ENCODE measurements around the gene FAM118B. TPM values are rescaled to one million over a fixed set of nuclear protein-coding genes. Genes with fewer than 3 reads are reported as not detected.

FAM118B gene
- total RNA-seq, 1 experiment from 2014 or later = 41.6 TPM

DNA sequence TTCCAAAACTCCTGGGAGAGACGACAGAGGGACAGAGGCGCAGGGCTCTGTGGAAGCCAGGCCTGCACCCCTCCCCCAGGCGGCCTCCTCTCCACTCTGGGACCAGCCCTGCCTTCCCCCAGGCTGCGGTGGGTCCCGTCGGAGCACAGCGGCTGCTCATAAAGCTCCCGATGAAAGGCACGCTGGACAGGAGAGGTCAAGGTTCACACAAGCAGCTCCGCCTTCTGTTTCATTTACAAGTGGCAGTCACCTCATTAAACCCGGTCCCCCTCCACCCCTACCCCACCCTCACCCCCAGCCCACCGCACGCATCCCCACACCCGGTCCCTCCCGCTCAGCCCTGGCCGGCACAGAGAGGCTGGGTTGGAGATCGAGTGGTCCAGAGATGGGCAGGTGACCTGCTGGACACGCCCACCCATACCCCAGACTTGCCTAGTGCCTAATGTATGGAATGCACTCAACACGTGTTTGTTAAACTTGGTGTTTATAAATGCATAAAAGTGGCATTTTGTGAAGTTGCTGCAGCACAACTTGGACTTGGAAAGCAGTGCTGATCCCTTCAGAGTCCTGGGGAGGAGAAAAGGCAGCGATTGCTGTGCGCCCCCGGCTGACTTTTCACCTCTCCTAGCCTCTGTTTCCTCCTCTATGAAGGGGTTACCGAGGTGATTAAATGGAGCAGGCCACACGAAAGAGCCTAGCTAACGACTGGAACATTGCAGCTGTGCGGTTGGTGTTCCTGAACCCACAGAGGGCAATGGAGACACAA, 26.1 kb upstream of the FAM118B start:
- CTCF ChIA-PET = no interaction called here
- in situ Hi-C loops (cut with HindIII; ENCODE audit: low pct_unique_long_range_greater_than_20kb, low sequenced_read_pairs) (no loop called here), intact Hi-C loops (cut with micrococcal nuclease; ENCODE audit: unreplicated experiment) (no loop called here)

DNA sequence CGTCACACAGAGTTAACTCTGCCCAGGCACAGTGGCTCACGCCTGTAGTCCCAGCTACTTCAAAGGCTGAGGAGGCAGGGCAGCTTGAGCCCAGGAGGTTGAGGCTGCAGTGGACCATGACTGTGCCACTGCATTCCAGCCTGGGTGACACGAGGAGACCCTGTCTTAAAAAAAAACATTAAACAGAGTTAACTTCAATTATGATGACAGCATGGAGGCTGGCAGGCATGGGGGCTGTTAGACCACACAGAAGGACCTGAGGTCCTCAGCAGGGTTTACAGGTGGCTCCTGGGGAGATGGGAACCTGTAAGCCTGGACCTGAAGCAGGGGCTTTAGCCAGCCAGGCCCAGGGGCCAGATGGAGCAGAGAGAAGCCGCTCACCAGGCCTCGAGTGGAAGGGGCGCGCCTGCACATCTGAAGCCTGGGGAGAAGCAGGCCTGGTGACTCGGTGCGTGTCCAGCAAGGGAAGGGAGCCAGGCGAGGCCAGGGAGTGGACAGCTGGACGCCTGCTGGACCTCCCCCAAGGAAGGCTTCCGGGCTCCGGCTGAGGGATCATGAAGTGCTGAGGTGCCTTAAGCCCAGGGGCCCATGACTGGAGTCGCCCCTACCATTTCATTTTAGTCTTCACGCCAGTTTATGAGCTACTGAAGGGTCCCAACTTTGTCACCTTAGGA, 25.4 kb upstream of the FAM118B start:
- no peak overlapping the region for H3K27ac ChIP-seq (ENCODE audit: low read length)
- in situ Hi-C loops (cut with HindIII; ENCODE audit: low pct_unique_long_range_greater_than_20kb, low sequenced_read_pairs) = no loop called here
- ChIA-PET CTCF (no interaction called here), POLR2A (no interaction called here)
- DNase-seq (ENCODE audit: low read depth, low spot score) = no peak
- H3K4me3 ChIP-seq (ENCODE audit: low read depth in 2 of 2, low read length in 2 of 2) = no peak overlapping the region
- no peaks in the 10 kb centered on the region; the same call in 1 of the 2 replicates for H3K36me3 ChIP-seq (ENCODE audit: control insufficient read depth, insufficient read depth, low read length)
- intact Hi-C loops (cut with micrococcal nuclease; ENCODE audit: unreplicated experiment) = no loop called here
- BruUV-seq (replicated peaks) = no TSS peak
- no peaks in the 10 kb centered on the region for H3K27me3 ChIP-seq (ENCODE audit: control insufficient read depth, insufficient read depth, low read length)
- no peaks in the 10 kb centered on the region for H3K4me1 ChIP-seq (ENCODE audit: control insufficient read depth, insufficient read depth, low read length)
- TF ChIP-seq SIN3A (IDR thresholded peaks at IDR 0.05; ENCODE audit: borderline replicate concordance, insufficient read depth, low read depth, low read length) (no peak), TCF7L2 (IDR thresholded peaks at IDR 0.05; ENCODE audit: low read depth, low read length) (no peak), CTCF (IDR thresholded peaks at IDR 0.05) (no peak), POLR2AphosphoS5 (IDR thresholded peaks at IDR 0.05; ENCODE audit: low read depth, low read length) (no peak)
- TF ChIP-seq, protein P1, sequence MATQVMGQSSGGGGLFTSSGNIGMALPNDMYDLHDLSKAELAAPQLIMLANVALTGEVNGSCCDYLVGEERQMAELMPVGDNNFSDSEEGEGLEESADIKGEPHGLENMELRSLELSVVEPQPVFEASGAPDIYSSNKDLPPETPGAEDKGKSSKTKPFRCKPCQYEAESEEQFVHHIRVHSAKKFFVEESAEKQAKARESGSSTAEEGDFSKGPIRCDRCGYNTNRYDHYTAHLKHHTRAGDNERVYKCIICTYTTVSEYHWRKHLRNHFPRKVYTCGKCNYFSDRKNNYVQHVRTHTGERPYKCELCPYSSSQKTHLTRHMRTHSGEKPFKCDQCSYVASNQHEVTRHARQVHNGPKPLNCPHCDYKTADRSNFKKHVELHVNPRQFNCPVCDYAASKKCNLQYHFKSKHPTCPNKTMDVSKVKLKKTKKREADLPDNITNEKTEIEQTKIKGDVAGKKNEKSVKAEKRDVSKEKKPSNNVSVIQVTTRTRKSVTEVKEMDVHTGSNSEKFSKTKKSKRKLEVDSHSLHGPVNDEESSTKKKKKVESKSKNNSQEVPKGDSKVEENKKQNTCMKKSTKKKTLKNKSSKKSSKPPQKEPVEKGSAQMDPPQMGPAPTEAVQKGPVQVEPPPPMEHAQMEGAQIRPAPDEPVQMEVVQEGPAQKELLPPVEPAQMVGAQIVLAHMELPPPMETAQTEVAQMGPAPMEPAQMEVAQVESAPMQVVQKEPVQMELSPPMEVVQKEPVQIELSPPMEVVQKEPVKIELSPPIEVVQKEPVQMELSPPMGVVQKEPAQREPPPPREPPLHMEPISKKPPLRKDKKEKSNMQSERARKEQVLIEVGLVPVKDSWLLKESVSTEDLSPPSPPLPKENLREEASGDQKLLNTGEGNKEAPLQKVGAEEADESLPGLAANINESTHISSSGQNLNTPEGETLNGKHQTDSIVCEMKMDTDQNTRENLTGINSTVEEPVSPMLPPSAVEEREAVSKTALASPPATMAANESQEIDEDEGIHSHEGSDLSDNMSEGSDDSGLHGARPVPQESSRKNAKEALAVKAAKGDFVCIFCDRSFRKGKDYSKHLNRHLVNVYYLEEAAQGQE (IDR thresholded peaks at IDR 0.05; ENCODE audit: insufficient read depth in 1 of 2, low read depth in 2 of 2, low read length in 1 of 2) = no peak
- H3K9me3 ChIP-seq (ENCODE audit: control insufficient read depth, insufficient read depth, low read depth, low read length) = no peaks in the 10 kb centered on the region
- no peak for ATAC-seq

More for the DNA sequence above, 26.1 kb upstream of the FAM118B start:
- Histone ChIP-seq H3K27ac (ENCODE audit: low read length) (no peak overlapping the region), H3K9me3 (ENCODE audit: control insufficient read depth, insufficient read depth, low read depth, low read length) (no peaks in the 10 kb centered on the region), H3K27me3 (ENCODE audit: control insufficient read depth, insufficient read depth, low read length) (no peaks in the 10 kb centered on the region), H3K4me1 (ENCODE audit: control insufficient read depth, insufficient read depth, low read length) (no peaks in the 10 kb centered on the region), H3K4me3 (ENCODE audit: low read depth in 2 of 2, low read length in 2 of 2) (no peak overlapping the region), H3K36me3 (ENCODE audit: control insufficient read depth, insufficient read depth, low read length) (no peaks in the 10 kb centered on the region; the same call in 1 of the 2 replicates)
- no peak for ATAC-seq
- BruUV-seq (replicated peaks) = no TSS peak
- no peak for DNase-seq (ENCODE audit: low read depth, low spot score)
- POLR2A ChIA-PET = no interaction called here
- TF ChIP-seq CTCF (IDR thresholded peaks at IDR 0.05) = no peak
- TF ChIP-seq TCF7L2 (IDR thresholded peaks at IDR 0.05; ENCODE audit: low read depth, low read length) = no peak

Measured in Panc1 (cell line).